CD4-positive, CD25-positive, alpha-beta regulatory T cell (primary cell): ENCODE results near the gene ZRSR2. TPM values are rescaled to one million over a fixed set of nuclear protein-coding genes. Genes with fewer than 3 reads are reported as not detected.
A peak's percentile ranks its signal among the peaks of the same experiment; 100 is the strongest.

ENCODE experiments used
- ATAC-seq, 2 donors: fragments of 150-1000 bp; cut with Tn5 transposase; one replicate each; pipeline ENCODE4 v1.10.0; 2021; ENCODE audit warnings: low read depth in 2 of 2, moderate number of reproducible peaks in 2 of 2, moderate library complexity in 1 of 2
- DNase-seq, 3 donors: peaks; one replicate each; pipeline versions ENCODE4 v3.0.0 to v3.0.0-alpha.2; 2012 to 2022; ENCODE audit warnings: mixed read lengths in 1 of 3
- H3K27ac ChIP-seq: one replicate; pipeline ENCODE4 v1.7.0; 2013; ENCODE audit warnings: mild to moderate bottlenecking, low read length; ENCODE audit not compliant: insufficient read depth, poor library complexity, severe bottlenecking
- H3K27me3 ChIP-seq: one replicate; pipeline ENCODE4 v1.7.0; 2013; ENCODE audit warnings: low read length; ENCODE audit not compliant: control insufficient read depth, insufficient read depth
- H3K36me3 ChIP-seq: one replicate; pipeline ENCODE4 v1.7.0; 2013; ENCODE audit warnings: mild to moderate bottlenecking, low read length, moderate library complexity; ENCODE audit not compliant: control insufficient read depth, insufficient read depth
- H3K4me1 ChIP-seq: 2 replicates; pipeline ENCODE4 v1.7.0; 2013; ENCODE audit warnings: mild to moderate bottlenecking, low read length; ENCODE audit not compliant: insufficient read depth, control insufficient read depth, poor library complexity, severe bottlenecking
- H3K4me3 ChIP-seq: one replicate; pipeline ENCODE4 v1.7.0; 2013; ENCODE audit warnings: low read depth, mild to moderate bottlenecking, low read length, moderate library complexity
- H3K9me3 ChIP-seq, 2 experiments: 1 replicate in 1 of 2; 2 replicates in 1 of 2; pipeline ENCODE4 v1.7.0; 2013; ENCODE audit warnings: low read length in 2 of 2, mild to moderate bottlenecking in 1 of 2, moderate library complexity in 1 of 2; ENCODE audit not compliant: control insufficient read depth in 2 of 2
- H3K27ac Mint-ChIP-seq, 3 donors: one replicate each; pipeline ENCODE4 v1.8.0; 2020 to 2022; ENCODE audit warnings: mild to moderate bottlenecking in 3 of 3, mixed read lengths in 3 of 3, moderate library complexity in 2 of 3
- H3K27me3 Mint-ChIP-seq: one replicate; pipeline ENCODE4 v1.8.0; 2022; ENCODE audit warnings: mild to moderate bottlenecking, mixed read lengths
- H3K36me3 Mint-ChIP-seq: one replicate; pipeline ENCODE4 v1.8.0; 2020; ENCODE audit warnings: mixed read lengths
- H3K4me1 Mint-ChIP-seq, 4 donors: one replicate each; pipeline ENCODE4 v1.8.0; 2020 to 2022; ENCODE audit warnings: mixed read lengths in 4 of 4, mild to moderate bottlenecking in 1 of 4
- H3K4me3 Mint-ChIP-seq, 4 donors: one replicate each; pipeline ENCODE4 v1.8.0; 2020 to 2022; ENCODE audit warnings: mild to moderate bottlenecking in 4 of 4, mixed read lengths in 4 of 4, moderate library complexity in 3 of 4
- H3K9me3 Mint-ChIP-seq, 7 donors: one replicate each; pipeline ENCODE4 v1.8.0; 2020 to 2022; ENCODE audit warnings: mixed read lengths in 7 of 7, mild to moderate bottlenecking in 3 of 7, moderate library complexity in 2 of 7
- polyA plus RNA-seq, 4 donors: library from polyadenylated mRNA; unstranded; fragments of 300-500 nt; fragmentation: Illumina TruSeq; gene quantifications; one replicate each; pipeline ENCODE4 v1.2.3, GENCODE V29; 2021
- total RNA-seq: library from RNA; stranded (reverse); gene quantifications from one replicate; pipeline ENCODE4 v1.2.3, GENCODE V29; 2022

The ZRSR2 gene
- total and polyA plus RNA-seq, 5 donors from 2014 or later = 16.6 to 47.5 (median 20.3) TPM

DNA sequence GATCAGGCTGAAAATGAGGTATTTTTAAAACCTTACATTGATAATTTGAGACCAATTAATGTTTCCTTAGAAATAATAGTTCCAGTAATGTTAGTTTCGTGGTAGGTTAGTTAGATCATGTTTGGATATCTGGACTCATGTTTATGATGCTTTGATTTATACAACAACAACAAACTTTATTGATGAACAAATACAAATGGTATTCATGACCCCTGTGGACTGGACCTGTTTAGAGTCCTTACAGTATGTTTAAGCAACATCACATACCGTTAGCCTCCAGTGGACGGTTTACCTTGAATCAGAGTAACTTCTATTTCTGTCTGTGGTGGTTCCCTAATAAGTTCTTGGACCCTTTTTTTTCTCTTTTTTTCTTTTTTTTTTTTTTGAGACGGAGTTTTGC lies 18.0 kb downstream of the ZRSR2 start:
- peak overlapping the region in 1 of 3 donors; percentile 56 for H3K27ac Mint-ChIP-seq
- H3K27me3 Mint-ChIP-seq = no peaks in the 10 kb centered on the region
- H3K9me3 Mint-ChIP-seq = no peaks in the 10 kb centered on the region
- peaks cover 54% of the 10 kb centered on the region for H3K36me3 Mint-ChIP-seq
- no peak overlapping the region for H3K27ac ChIP-seq
- no peaks in the 10 kb centered on the region for H3K4me1 ChIP-seq
- no peak overlapping the region for H3K4me3 ChIP-seq
- DNase-seq (no peak), ATAC-seq (no peak)
- H3K36me3 ChIP-seq = peaks cover 44% of the 10 kb centered on the region
- no peaks in the 10 kb centered on the region for H3K9me3 ChIP-seq
- H3K27me3 ChIP-seq = no peaks in the 10 kb centered on the region
- H3K4me3 Mint-ChIP-seq = no peak overlapping the region
- peaks cover 0 to 8% (median 2%) of the 10 kb centered on the region in 4 donors for H3K4me1 Mint-ChIP-seq

DNA sequence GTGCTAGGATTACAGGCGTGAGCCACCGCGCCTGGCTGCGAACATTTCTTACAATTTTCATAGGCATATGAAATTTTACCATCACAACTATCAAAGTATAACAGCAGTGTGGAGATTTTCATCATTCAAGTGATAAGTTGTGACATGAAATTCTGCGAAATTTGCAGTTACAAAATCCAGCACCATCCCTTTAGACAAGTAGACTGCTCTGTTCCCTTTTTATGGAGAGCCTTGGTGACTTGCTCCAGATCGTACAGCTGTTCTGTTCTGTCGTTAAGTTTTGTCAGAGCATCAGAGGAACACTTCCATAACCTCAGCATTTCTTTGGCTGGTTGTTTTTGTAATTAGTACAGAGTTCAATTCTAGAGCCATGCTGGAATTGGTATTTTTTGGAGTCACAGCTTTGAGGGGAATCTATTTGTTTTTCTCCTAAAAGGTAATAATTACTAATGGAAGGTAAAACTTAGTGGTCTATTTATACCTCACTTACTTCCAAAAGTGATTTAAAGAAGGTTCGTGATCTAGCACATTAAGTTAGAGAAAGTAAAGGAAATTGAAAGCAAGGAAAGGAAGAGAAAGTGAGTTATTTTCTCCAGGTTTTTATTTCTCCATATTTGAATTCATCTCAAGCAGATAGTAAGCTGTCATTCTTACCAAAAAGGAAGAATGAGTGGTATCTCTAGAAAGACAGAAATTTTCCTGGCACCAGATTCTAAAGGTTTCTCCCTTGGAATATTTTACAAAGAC lies 22.1 kb downstream of the ZRSR2 start:
- Histone ChIP-seq H3K27ac (no peak overlapping the region), H3K4me3 (no peak overlapping the region), H3K4me1 (peaks cover 14% of the 10 kb centered on the region), H3K9me3 (no peaks in the 10 kb centered on the region), H3K27me3 (no peaks in the 10 kb centered on the region), H3K36me3 (peaks cover 43% of the 10 kb centered on the region)
- ATAC-seq (no peak), DNase-seq (no peak)
- Mint-ChIP-seq H3K4me1 (peaks cover 4 to 27% (median 13%) of the 10 kb centered on the region in 4 donors), H3K27me3 (no peaks in the 10 kb centered on the region), H3K36me3 (peaks cover 55% of the 10 kb centered on the region), H3K27ac (no peak overlapping the region), H3K9me3 (no peaks in the 10 kb centered on the region), H3K4me3 (no peak overlapping the region)

DNA sequence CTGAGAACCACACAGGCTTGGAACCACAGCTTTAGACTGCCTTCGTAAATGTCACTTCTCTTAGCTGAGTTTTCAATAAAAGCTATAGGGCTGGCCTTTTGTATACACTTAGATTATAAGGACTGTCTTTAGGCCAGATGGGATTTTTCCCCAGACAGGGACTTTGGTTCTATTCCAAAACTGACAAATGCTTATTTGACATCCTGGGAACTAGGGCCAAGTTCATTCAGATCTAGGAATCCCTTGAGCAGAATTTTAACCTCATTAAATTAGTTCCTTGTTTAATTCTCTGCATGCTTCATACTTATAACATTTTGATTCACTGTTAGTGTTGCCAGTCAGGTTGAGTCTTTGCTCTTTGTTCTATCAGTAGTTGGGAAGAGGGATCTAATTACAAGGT lies 23.1 kb downstream of the ZRSR2 start:
- H3K4me1 ChIP-seq = peaks cover 14% of the 10 kb centered on the region
- H3K4me3 Mint-ChIP-seq = no peak overlapping the region
- peaks cover 44% of the 10 kb centered on the region for H3K36me3 ChIP-seq
- H3K27me3 ChIP-seq = no peaks in the 10 kb centered on the region
- H3K9me3 Mint-ChIP-seq = no peaks in the 10 kb centered on the region
- H3K9me3 ChIP-seq = no peaks in the 10 kb centered on the region
- DNase-seq = no peak
- no peaks in the 10 kb centered on the region for H3K27me3 Mint-ChIP-seq
- ATAC-seq = no peak
- peak overlapping the region in 1 of 3 donors; percentile 51 for H3K27ac Mint-ChIP-seq
- H3K4me3 ChIP-seq = no peak overlapping the region
- no peak overlapping the region for H3K27ac ChIP-seq
- peaks cover 59% of the 10 kb centered on the region for H3K36me3 Mint-ChIP-seq
- peaks cover 7 to 27% (median 17%) of the 10 kb centered on the region in 4 donors for H3K4me1 Mint-ChIP-seq

DNA sequence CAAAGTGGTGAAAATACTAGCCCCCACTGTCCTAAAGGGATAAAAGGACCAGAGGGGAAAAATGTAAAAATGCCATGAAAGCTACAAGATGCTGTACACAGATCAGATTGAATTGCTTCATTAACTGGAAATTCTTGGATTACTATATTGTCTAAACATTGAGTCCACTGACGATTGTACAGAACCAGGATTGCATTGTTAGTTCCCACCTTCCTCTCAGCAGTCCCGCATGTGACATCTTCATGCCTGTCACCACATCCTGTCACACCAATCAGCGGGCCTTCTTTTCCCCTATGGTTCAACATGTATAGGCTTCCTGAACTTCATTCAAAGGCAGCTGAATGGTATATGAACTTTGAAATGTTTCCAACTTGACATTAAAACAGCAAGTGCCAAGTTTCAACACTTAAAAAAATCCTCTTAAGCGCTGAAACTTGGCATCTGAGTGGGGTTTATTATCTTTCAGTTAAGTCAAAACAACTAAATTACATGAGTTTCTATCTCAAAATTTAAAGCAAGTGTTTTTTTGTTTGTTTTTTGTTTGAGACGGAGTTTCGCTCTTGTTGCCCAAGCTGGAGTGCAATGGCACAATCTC lies 24.6 kb downstream of the ZRSR2 start:
- Histone ChIP-seq H3K9me3 (no peaks in the 10 kb centered on the region), H3K36me3 (peaks cover 38% of the 10 kb centered on the region), H3K27ac (no peak overlapping the region), H3K27me3 (no peaks in the 10 kb centered on the region), H3K4me1 (peaks cover 14% of the 10 kb centered on the region), H3K4me3 (no peak overlapping the region)
- H3K27ac Mint-ChIP-seq = peak overlapping the region in 2 of 3 donors; percentile 10 to 44
- H3K9me3 Mint-ChIP-seq = no peaks in the 10 kb centered on the region
- H3K27me3 Mint-ChIP-seq = no peaks in the 10 kb centered on the region
- peak in 1 of 3 donors; percentile 25 for DNase-seq
- H3K4me3 Mint-ChIP-seq = no peak overlapping the region
- peaks cover 7 to 27% (median 17%) of the 10 kb centered on the region in 4 donors for H3K4me1 Mint-ChIP-seq
- ATAC-seq = no peak
- peaks cover 52% of the 10 kb centered on the region for H3K36me3 Mint-ChIP-seq

DNA sequence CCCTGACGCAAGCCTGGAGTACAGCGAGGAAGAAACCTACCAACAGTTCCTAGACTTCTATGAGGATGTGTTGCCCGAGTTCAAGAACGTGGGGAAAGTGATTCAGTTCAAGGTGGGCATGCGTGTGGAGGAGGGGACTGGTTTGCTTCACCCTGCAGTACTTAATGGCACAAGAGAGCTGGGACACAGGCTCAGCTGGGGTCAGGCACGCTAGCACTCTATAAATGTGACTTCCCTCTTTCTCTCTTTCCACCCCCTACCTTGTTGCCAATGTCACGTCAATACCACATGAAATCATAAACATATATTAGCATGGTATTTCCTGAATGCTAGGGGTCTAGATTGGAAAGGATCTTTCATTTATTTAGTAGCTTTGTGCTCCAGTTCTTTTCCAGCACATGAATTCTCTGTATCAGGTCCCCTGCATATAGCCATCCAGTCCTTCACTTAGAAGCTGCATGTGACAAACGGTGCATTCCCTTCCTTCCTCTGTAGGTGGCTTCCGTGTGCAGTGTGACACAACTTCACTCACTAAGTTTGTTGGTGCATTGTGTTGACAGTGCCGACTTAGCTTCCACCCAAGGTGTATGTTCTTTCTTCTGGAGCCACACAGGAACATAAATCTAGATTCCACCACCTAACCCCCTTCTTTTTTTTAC lies 25.6 kb downstream of the ZRSR2 start:
- DNase-seq (peak in 2 of 3 donors; percentile 29 to 67), ATAC-seq (peak; percentile 76 to 87)
- H3K4me3 ChIP-seq = no peak overlapping the region
- Mint-ChIP-seq H3K27ac (peak overlapping the region in 2 of 3 donors; percentile 43 to 66), H3K27me3 (no peaks in the 10 kb centered on the region), H3K36me3 (peaks cover 54% of the 10 kb centered on the region), H3K9me3 (no peaks in the 10 kb centered on the region), H3K4me3 (no peak overlapping the region), H3K4me1 (peaks cover 8 to 27% (median 17%) of the 10 kb centered on the region in 4 donors)
- H3K36me3 ChIP-seq = peaks cover 41% of the 10 kb centered on the region
- no peaks in the 10 kb centered on the region for H3K27me3 ChIP-seq
- H3K27ac ChIP-seq = no peak overlapping the region
- H3K9me3 ChIP-seq = no peaks in the 10 kb centered on the region
- peaks cover 14% of the 10 kb centered on the region for H3K4me1 ChIP-seq

DNA sequence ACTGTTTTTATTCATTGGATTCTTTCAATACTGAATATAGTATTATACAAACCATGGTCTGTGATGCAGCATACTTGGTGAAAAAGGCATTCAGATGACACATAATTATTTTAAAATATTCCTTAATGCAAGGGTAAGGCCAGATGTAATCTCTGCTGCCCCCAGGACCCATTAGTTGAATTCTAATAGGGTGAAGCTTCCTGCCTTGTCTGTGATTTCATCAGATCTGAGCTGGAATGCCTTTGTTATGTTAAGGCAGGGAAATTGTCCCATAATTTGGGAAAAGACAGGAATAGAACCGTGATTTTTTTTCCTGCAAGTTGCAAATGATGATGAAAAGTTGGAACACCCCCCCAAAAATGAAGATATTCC lies 26.1 kb downstream of the ZRSR2 start:
- H3K27ac ChIP-seq = peak overlapping the region; percentile 52
- H3K4me1 ChIP-seq = peaks cover 14% of the 10 kb centered on the region
- DNase-seq (no peak), ATAC-seq (no peak)
- Mint-ChIP-seq H3K4me3 (no peak overlapping the region), H3K4me1 (peaks cover 9 to 27% (median 17%) of the 10 kb centered on the region in 4 donors), H3K27ac (peak overlapping the region in 2 of 3 donors; percentile 67 to 87), H3K27me3 (no peaks in the 10 kb centered on the region), H3K36me3 (peaks cover 59% of the 10 kb centered on the region), H3K9me3 (no peaks in the 10 kb centered on the region)
- no peaks in the 10 kb centered on the region for H3K9me3 ChIP-seq
- peaks cover 46% of the 10 kb centered on the region for H3K36me3 ChIP-seq
- no peaks in the 10 kb centered on the region for H3K27me3 ChIP-seq
- H3K4me3 ChIP-seq = no peak overlapping the region

DNA sequence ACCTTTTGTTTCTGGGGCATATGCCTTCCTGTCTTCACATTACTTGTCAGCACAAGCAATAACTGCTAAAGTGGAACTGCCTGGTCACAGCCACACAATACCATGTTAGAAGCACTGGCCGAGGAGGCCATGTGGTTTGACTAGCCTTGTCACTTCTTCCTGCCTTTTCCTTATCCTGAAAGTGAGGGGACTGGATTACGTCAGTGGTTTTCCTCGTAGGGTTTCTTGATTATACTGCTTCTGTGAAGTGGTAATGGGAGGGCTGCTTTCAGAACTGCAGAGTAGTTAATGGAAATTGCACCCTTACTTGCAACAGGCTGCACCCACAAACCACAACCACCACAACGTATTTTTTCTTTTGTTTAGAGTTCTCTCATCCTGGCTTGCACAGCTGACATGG lies 26.6 kb downstream of the ZRSR2 start:
- peak in 2 of 3 donors; percentile 21 to 53 for DNase-seq
- H3K27me3 ChIP-seq = no peaks in the 10 kb centered on the region
- Mint-ChIP-seq H3K27ac (peak overlapping the region; percentile 48 to 87 (median 67)), H3K36me3 (peaks cover 59% of the 10 kb centered on the region), H3K9me3 (no peaks in the 10 kb centered on the region), H3K4me1 (peaks cover 9 to 27% (median 17%) of the 10 kb centered on the region in 4 donors), H3K4me3 (peak overlapping the region in 1 of 4 donors; percentile 14), H3K27me3 (no peaks in the 10 kb centered on the region)
- no peaks in the 10 kb centered on the region for H3K9me3 ChIP-seq
- peaks cover 46% of the 10 kb centered on the region for H3K36me3 ChIP-seq
- H3K4me3 ChIP-seq = no peak overlapping the region
- peaks cover 14% of the 10 kb centered on the region for H3K4me1 ChIP-seq
- ATAC-seq = peak; percentile 39 to 53
- H3K27ac ChIP-seq = peak overlapping the region; percentile 52
